Measurements from ENCODE around the gene AGTR1.

- TF ChIP-seq CTCF (IDR thresholded peaks at IDR 0.05 in 8 of 11, conservative IDR thresholded peaks at IDR 0.05 in 3 of 11) (no peak), POLR2A (IDR thresholded peaks at IDR 0.05) (no peak), POLR2AphosphoS5 (IDR thresholded peaks at IDR 0.05) (no peak)
Observed at GRCh38 chr3:148681080-148681479, 16.6 kb upstream of the AGTR1 start.
